HTERT RPE-1 (cell line): ENCODE results near the gene DCN.

Experiments used
- in situ Hi-C: fragments of 300-500 bp; cut with MboI; formaldehyde crosslinking; loops from 4 replicates; pipeline ENCODE4 v1.14.3; 2020; ENCODE audit warnings: low sequenced_read_pairs

The DCN gene

DNA sequence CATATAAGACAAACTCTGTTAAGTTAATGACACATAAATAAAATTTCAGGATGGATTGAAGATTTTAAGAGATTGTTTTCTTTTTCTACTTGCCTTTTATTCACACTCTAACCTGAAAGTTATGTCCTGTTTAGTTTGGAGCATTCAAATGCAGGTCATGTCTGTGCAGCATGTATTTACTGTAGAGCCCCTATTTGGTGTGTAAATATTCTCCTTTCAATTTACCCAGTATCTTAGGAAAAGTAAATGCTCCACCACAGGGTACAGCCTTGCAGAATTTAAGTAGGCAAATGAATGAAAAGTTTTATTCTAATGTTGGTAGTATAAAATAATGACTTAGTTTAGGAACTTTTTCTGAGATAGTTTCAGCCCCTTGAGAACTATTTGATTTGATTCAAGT, 6.2 kb upstream of the DCN start:
- in situ Hi-C loops, result no loop called here

GRCh38 chr12:91186156-91186555, 3.5 kb upstream of the DCN start:
- in situ Hi-C loops, result no loop called here

- in situ Hi-C loops, result no loop called here
Measured at GRCh38 chr12:91185421-91185820, 2.8 kb upstream of the DCN start.

DNA sequence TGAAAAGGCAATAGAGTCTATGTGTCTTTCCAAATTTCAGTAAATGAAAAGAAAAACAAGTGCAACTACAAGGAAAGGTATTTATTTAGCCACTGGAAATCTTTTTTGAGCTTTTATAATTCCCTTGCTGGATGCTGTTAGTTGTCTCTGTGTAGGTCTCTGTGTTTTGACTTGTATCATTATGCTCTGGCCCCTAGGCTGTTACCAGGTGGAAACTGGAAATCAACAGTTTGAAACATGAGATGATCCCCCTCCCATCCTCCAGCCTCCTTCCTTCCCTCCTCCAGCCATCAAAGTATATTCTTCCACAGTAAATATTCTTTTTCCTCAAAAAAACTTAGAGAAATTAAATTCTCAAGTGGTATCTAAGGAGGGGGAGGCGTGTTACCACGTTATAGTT, 934 bp upstream of the DCN start:
- in situ Hi-C loops, result no loop called here

DNA sequence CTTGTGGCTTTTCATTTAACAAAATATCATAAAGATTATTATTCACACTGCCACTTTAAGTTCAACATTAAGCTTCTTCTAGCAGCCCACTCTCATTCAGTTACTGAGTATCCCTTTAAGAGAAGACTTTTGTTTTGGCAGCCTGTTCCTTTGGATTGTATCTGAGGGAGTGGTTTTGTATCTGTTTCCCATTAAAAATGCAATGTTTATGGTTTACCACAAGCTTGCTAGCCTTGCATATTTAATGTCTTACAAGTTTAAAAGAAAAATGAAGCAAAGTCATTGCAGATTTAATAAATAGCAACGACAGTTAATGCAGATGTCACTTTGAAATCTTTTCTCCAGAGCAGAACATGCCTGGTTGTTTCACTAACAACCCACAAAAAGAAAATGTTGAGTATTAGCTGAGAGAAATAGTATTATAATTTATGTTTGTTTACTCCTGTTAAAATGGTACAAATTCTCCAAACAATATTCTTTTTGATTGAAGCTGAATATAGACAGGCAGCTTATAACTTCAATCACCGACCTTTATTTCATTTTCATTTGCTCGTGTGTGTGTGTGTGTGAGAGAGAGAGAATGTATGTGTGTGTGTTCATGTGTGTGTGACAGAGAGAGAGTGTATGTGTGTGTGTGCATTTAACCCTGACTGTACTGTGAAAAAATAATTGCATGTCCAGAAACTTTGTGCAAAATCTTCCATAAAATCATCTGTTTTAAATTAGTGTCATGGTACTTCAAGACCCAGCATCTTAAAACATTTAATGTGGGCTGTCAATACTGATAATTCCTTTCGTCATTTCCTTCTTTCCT, 1.8 kb downstream of the DCN start:
- in situ Hi-C loops, result no loop called here

GRCh38 chr12:91179966-91180561, 2.6 kb downstream of the DCN start:
- in situ Hi-C loops, result no loop called here

DNA sequence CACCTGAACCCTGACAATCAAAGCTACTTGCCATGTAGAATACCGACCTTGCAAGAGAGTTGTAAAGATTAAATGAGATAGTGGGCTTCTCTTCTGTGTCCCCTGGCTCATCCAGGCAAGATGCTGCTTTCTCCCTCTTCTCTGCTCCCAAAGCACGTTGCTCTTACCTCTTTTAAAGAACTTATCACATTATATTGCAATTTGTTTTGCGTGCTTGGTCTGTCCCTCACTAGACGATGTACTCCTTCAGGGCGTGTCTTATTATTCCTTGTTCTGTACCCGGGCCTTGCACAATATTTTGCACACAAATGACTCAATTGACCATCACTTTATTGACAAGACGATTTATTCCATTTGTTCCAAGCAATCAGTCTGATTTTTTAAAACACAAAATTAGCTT, 3.3 kb downstream of the DCN start:
- in situ Hi-C loops, result no loop called here

DNA sequence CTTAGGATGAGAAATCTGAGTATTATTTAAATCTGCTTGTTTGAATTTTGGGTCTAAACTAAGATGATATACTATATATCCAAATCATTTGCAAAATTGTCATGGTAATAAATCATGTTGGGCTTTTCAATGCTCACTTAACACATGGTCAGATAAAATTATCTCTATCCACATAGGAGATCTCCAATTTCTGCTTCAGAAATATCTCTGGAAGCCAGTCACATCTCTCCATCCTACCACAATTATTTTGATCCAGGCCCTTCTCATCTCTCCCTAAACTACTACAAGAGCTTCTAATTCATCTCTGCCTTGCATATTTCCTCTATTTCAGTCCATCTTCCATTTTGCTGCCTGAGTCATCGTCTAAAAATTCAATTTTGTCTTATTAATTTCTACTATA, 3.8 kb downstream of the DCN start:
- in situ Hi-C loops, result no loop called here

DNA sequence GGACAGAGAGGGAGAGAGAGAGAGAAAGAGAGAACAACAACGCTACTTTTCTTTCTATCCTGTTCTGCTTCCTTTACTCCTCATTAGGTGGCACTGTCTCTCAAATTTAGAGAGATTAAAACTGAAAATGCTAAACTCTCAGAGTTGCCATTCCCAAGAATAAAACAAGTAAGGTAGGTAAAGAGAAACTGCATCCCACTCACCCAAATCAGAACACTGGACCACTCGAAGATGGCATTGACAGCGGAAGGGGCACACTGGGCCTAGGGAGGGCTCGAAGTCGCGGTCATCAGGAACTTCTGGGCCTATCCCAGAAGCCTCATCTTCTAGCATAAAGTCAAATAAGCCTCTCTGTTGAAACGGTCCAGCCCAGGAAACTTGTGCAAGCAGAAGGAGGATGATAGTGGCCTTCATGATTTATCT, 4.5 kb downstream of the DCN start:
- in situ Hi-C loops, result no loop called here

DNA sequence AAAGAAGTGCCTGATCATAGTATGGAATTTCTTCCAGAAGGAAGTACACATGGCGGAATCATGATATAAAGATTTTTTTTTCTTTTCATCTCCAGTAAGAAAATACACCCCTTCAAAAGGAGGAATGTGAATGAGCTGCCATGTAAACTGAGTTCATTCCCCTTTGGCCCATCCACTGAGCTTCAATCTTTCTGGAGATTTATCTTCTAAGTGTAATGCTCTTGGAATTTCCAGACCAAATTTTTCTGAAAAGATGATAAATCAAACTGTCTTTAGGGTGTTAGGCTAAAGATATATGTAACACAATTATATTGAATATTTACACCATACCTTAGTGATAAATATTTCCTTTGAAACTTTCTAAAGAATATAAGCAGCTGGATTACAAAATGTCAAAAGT, 5.2 kb downstream of the DCN start:
- in situ Hi-C loops, result no loop called here

DNA sequence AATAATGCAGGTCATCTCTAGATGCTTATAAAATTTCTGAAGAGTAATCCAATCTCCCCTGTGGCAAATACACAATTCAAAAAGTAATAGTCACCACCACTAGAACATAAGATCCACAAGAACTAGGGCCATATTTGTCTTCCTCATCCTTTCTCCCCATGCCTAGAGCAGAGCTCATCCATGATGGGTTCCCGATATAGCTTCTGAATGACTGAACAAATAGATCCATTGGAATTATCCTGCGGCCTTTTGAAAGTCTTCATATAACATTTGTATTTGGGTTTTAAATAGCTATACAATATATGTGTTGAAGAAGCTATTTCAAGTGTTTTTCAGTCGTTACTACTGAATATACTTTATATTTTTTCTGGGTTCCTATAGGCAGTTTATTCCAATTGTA, 5.7 kb downstream of the DCN start:
- in situ Hi-C loops, result no loop called here

- in situ Hi-C loops, result no loop called here
Measured at GRCh38 chr12:91176358-91176757, 6.3 kb downstream of the DCN start.

GRCh38 chr12:91173124-91173523, 9.5 kb downstream of the DCN start:
- in situ Hi-C loops, result no loop called here

GRCh38 chr12:91172096-91172495, 10.5 kb downstream of the DCN start:
- in situ Hi-C loops, result no loop called here

GRCh38 chr12:91171476-91171875, 11.1 kb downstream of the DCN start:
- in situ Hi-C loops, result no loop called here

GRCh38 chr12:91163116-91163515, 19.5 kb downstream of the DCN start:
- in situ Hi-C loops, result no loop called here

DNA sequence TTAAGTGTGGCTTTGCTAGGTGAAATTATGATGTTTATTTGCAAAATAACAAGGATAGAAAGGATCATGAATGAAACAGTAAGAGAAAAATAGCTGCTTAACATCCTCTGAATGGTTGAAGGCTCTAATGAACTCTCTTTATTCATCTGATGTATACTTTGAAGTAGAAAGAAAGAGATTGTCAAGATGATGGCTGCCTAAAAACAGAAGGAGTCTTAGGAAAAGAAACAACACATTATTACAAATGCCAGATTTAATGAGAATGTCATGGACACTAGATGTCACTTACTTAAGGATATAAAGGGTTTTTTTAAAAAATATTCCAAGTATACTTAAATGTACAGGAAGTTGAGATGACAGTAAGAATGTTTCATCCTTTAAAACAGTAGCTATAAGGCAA, 21.6 kb downstream of the DCN start:
- in situ Hi-C loops, result no loop called here

- in situ Hi-C loops, result no loop called here
Measured at GRCh38 chr12:91155990-91156389, 26.6 kb downstream of the DCN start.

DNA sequence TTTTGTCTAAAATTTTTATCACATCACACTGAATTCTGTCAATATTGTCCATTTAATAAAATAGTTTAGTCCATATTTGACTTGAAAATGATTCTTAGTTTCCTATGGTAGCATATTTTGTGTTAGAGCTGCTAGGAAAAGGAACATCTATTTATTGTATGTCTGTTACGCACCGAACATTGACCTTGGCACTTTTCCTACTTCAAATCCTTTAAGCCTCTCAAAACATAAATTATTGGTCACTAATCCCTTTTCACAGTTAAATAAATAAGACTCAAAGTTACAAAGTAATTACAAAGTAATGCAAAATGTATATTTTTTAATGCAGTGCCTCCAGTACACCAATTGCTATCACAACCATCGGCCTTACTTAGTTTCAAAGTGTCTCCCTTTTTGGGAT, 28.5 kb downstream of the DCN start:
- in situ Hi-C loops, result no loop called here

DNA sequence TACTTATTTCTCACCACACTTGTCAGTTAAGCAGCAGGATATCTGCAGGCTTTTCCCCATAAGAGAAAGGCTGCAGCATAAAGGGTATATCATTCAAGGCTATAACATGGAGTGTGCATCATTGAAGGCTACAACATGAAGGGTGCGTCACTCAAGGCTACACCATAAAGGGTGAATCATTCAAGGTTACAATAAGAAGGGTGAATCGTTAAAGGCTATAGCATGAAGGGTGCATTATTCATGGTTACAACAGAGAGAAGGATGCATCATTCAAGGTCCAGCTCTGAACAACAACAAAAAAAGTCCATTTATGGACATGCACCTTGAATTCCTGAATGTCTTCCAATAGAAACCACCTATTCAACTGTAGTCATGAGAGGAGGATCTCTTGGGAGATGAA, 38.6 kb downstream of the DCN start:
- in situ Hi-C loops, result no loop called here

GRCh38 chr12:91143206-91143605, 39.4 kb downstream of the DCN start:
- in situ Hi-C loops, result no loop called here

DNA sequence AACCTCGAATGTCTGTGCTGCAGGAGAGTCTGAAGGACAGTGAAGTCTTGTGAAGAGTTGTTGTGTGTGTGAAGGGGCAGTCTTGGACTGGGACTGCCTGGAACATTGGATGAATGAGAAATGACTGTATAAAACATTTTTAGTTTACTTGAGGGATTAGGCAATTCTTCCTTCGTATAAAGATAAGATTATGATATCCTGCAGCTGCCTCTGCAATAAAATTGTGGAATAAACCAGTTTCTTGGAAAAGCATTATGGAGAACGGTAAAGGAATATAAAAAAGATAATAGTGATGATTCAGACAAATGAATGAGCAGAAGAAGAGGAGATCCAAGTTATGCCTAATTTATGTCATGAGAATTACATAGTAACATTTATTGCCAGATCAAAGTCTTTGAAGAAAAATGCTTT, 40.4 kb downstream of the DCN start:
- in situ Hi-C loops, result no loop called here
